HG03066 (cell line): ENCODE data around the gene ZNF148.
A peak's percentile ranks its signal among the peaks of the same experiment; 100 is the strongest.

Experiments
- ATAC-seq: cut with Tn5 transposase; IDR thresholded peaks from one replicate; pipeline ENCODE4 v1.9.1; 2021; ENCODE audit warnings: low read depth; ENCODE audit not compliant: unreplicated experiment

ZNF148 gene

DNA sequence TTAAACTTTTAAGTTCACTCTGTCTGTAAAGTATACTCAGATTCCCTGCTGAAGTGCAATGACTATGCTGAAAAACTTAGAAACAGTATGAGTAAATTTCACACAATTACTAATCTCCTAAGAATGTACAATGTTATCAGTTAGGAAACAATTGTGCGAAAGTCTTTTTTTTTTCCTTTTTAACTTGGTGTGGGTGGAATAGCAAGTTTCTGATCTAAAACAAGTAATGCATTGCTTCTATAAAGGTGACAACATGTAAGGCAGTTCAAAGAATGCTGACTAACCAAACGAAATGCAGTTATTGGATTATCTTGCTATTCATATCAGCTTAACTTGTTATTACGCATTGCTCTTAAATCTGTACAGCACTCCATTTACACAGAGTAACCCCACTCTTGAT is 143.2 kb downstream of the ZNF148 start:
- ATAC-seq = no peak

- no peak for ATAC-seq
Measured at GRCh38 chr3:125229707-125230106, 145.4 kb downstream of the ZNF148 start.

DNA sequence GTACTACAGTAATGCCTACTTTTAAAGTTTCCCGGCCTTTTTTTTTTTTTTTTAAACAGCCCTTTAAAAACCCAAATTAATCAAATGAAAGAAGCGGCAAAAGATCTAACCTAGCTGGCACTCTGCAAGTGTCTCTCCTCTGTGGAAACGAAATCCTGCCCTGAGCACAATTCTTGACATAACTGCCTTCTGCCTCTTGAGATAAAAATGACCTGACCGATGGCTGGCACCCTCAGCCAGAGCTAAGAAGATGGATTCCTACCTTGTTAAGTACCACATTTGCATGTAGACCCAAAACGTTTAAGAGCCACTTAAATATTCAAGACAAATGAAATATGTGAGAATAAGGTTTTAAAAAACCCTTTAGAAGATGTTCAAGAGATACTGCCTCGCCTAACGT is 146.0 kb downstream of the ZNF148 start:
- ATAC-seq = no peak

DNA sequence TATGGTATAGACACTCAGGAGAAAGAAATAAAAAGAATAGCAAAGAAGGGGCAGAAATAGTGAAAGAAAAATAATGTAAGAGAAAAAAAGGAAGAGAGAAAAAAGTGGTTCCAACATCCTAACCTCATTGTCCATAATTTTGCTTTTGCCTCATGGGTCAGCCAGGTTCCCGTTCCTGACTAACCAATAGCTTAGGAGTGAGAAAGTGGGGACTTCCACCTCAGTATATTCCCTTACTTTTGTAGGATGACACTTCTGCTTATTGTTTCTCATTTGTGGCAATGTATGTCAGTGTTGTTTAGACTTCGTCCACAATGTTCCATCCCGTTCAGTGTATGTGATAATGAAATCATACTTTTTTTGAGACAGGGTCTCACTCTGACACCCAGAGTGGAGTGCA is 153.3 kb downstream of the ZNF148 start:
- no peak for ATAC-seq

GRCh38 chr3:125220727-125221429 is 154.2 kb downstream of the ZNF148 start:
- no peak for ATAC-seq

GRCh38 chr3:125220183-125220582 is 154.9 kb downstream of the ZNF148 start:
- no peak for ATAC-seq

DNA sequence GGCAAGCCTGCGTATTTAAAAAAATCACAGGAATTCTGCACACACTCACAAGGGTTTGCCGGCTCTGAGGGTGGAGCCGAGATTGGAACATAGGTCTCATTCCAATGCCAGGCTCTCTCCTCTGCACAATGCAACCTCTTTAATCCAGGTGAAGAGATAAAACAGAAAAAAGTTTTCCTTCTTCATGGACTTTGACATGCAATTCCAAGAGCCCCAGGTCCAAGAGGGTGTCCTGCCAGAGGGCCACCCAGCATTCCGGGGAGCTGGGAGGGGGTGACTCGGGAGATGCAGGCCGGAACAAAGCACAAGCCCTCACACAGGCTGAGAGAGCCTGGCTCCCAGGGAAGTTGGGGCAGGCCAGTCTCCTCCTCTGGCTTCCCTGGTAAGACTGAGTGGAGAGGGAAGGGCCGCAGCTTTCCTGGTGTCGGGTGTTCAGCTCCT is 155.8 kb downstream of the ZNF148 start:
- ATAC-seq = no peak

DNA sequence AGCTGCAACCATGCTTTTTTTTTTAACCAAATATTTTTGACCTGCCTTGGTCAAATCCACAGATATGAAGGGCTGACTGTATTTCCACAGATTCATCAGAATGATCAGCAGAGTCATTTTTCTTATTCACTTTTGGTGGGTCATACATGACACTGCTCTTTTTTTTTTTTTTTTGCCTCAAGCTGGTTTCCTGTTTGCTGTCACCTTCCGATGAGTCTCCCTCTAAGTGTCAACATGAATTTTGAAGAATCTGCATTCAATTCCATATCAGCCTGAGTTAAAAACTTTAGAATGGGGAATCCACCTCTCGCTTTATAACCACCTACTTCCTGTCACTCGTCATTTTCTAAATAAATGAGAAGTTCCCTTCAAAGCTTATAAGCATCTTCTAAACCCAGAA is 160.4 kb downstream of the ZNF148 start:
- no peak for ATAC-seq

DNA sequence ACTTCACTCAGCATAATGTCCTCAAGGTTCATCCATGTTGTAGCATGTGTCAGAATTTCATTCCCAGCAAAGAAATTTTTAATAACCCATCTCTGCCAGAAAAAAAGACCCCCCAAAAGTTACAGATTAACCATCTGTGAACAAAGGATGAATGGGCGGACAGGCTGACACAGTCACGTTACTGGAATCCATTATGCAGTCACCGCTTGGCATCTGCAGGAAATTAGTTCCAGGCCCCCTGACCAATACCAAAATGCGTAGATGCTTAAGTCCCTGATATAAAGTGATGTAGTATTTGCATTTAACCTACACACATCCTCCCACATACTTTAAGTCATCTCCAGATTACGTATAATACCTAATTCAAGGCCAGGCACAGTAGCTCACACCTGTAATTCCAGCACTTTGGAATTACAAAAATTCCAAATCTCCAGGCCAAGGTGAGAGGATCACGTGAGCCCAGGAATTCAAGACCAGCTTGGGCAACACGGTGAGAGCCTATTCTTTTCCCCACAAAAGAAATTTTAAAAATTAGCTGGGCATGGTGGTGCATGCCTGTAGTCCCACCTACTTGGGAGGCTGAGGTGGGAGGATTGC is 161.1 kb downstream of the ZNF148 start:
- ATAC-seq = no peak

DNA sequence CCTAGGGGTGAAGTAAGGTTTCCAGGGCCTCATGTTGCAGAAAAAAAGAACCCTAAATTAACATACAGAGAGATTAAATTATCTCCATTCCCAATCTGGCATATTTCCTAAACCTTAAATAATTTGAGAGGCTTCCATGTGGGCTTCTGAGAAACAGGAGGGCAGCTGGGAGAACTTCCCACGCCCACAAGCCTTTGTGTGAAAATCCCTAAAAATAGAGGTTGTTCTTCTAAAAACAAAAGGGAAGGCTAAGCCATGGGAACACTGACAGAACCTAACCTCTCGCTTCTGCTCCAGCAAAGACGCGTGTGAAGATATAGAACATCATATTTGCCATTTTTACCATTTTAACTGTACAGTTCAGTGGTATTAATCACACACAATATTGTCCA is 161.8 kb downstream of the ZNF148 start:
- ATAC-seq = no peak

- no peak for ATAC-seq
Measured at GRCh38 chr3:125212509-125213363, 162.4 kb downstream of the ZNF148 start, which contains the start of gene SLC12A8. Gene SLC12A8 (minus strand): TSS chr3:125212748. CDS start chr3:125211349, 1,399 bp downstream.

DNA sequence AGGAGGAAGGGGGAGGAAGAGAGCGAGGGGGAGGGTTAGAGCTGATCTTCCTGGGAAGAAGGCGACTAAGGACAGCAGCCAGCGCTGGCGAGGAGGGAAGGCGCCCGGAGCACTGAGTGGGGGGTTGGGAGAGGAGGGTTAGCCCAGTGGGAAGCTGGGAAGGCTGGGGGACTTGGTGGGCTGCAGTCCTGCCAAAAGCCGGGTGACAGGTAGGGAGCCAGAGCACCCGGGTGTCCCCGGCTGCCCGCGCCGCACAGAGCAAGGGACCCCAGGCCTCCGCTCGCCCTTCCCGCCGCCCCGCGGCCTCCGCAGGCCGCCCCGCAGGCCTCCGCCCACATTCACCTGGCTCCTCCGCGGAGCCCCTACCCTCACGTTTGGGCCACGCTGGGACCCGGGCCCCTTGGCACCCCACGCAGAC is 163.0 kb downstream of the ZNF148 start:
- ATAC-seq = no peak

DNA sequence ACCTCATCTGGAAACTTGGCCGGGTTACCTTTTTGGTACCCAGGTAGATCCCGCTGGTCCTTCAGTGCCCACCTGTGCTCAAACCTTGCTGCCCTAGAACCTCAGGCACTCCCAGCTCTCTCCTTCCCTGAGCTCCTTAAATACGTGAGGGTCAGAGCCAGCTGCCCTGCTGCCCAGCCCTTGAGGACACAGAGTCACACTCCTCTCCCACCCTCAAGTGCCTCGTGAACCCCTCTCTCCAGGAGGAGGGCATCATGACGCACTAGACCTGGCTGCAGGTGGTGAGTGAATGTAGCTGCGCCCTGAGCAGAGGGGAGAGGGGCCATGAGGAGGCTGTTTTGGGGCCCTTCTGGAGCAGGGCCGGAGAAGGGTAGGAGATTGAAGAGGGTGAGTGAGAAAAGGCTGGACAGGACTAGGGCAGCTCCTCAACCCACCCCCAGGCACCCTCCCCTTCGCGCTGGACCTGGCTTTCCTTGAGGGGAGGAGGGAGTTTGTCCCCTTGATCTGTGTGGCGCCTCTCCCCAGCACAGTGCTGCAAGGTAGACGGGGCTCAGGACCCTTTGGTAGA is 163.5 kb downstream of the ZNF148 start:
- no peak for ATAC-seq

GRCh38 chr3:125207949-125208568 is 167.1 kb downstream of the ZNF148 start:
- no peak for ATAC-seq

DNA sequence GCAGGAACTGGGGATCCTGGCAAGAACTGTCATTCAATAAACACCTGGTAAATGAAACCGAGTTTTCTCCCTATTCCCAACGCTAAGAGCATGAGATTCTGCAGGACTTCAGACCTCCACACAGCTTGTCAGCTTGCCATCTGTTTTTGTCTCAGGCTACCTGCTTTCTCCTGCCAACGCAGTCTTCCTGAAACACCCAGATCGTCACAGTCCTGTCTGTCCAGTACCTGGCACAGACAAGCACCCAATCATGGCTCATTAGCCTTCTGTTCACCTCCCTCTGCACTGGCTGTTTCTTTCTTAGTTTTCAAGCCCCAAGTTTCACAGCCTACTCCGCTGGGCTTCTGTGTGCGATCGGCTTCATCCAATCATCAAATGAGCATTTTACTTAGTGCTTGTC is 167.6 kb downstream of the ZNF148 start:
- ATAC-seq = no peak

DNA sequence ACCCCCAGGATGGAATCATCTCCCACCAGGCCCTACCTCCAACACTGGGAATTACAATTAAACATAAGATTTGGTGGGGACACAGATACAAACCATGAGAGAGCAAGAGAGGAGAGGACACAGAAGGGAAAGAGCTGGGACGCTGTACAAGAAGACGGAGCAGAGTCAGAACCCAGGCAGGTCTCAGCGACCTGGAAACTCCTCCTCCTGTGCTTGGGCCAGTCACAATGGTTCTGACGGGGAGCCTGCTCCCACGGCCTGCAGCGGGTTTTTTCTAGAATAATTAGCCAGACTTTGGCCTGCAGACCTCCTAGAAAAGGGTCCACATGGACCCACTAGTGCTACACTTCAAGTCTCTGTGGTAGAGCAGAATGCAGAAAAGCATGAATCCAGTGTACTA is 168.2 kb downstream of the ZNF148 start:
- no peak for ATAC-seq

DNA sequence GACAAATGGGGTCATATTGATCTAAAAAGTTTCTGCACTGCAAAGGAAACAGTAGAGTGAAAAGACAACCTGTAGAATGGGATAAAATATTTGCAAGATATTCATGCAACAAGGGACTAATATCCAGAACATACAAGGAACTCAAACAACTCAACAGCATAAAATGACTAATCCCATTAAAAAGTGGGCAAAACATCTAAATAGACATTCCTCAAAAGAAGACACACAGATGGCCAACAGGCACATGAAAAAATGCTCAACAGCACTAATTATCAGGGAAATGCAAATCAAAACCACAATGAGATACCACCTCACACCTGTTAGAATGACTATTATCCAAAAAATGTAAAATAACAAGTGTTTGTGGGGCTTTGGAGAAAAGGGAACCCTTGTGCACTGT is 171.4 kb downstream of the ZNF148 start:
- no peak for ATAC-seq

- no peak for ATAC-seq
Measured at GRCh38 chr3:125202197-125202596, 172.9 kb downstream of the ZNF148 start.

GRCh38 chr3:125200731-125201139 is 174.4 kb downstream of the ZNF148 start:
- peak; percentile 73 for ATAC-seq

DNA sequence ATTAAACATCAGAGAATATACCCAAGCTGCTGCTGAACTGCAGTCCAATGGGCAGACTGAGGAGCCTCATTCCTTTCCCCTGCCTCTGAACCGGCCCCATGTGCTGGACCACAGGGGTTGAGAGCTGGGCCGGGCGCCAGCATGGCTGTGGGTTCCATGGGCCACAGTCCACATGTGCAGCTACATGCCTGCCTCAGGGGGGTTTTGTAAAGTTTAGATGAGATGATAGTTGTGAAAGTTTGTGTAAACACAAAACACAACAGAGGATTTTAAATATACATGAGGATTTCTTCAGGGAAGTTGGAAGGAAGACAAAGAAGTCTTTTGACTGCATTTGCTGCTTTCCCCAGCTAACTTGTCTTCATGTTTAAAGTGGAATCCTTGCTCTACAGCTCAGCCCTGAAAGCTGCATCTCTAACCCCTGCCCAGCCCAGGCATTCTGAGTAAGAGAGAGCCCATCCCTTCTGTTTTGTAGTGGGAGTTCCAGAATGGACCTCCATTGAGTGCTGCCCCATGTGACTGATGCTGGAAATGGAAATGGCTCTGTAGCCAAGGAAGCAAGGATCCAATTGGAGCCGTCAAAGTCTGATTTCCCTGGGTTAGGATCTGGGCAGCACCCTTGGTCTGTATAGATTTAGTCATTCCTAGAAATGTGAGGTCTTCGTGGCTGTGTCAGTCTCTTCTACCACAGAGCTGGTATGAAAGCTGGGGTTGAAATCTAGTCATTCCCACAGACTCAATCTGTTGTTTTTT is 180.1 kb downstream of the ZNF148 start:
- ATAC-seq = no peak
